HEK293T (cell line): ENCODE data around the gene AGPAT2.

Source experiments
- BHLHE40 ChIP-seq: fragments of 450-650 bp; IDR thresholded peaks from 2 replicates; pipeline ENCODE4 v1.6.1; 2016; ENCODE audit warnings: mild to moderate bottlenecking, moderate library complexity, borderline replicate concordance
- FOXM1 ChIP-seq: fragments of 450-650 bp; IDR thresholded peaks from 2 replicates; pipeline ENCODE4 v1.6.1; 2017; ENCODE audit warnings: mild to moderate bottlenecking, borderline replicate concordance
- HDGF ChIP-seq: fragments of 450-650 bp; IDR thresholded peaks from 2 replicates; pipeline ENCODE4 v1.6.1; 2017; ENCODE audit warnings: antibody characterized with exemption, borderline replicate concordance
- PKNOX1 ChIP-seq: fragments of 450-650 bp; IDR thresholded peaks from 2 replicates; pipeline ENCODE4 v1.6.1; 2016
- SP1 ChIP-seq: fragments of 450-650 bp; IDR thresholded peaks from 2 replicates; pipeline ENCODE4 v1.6.1; 2017
- SUZ12 ChIP-seq: fragments of 450-650 bp; IDR thresholded peaks from 2 replicates; pipeline ENCODE4 v1.6.1; 2016; ENCODE audit warnings: mild to moderate bottlenecking

DNA sequence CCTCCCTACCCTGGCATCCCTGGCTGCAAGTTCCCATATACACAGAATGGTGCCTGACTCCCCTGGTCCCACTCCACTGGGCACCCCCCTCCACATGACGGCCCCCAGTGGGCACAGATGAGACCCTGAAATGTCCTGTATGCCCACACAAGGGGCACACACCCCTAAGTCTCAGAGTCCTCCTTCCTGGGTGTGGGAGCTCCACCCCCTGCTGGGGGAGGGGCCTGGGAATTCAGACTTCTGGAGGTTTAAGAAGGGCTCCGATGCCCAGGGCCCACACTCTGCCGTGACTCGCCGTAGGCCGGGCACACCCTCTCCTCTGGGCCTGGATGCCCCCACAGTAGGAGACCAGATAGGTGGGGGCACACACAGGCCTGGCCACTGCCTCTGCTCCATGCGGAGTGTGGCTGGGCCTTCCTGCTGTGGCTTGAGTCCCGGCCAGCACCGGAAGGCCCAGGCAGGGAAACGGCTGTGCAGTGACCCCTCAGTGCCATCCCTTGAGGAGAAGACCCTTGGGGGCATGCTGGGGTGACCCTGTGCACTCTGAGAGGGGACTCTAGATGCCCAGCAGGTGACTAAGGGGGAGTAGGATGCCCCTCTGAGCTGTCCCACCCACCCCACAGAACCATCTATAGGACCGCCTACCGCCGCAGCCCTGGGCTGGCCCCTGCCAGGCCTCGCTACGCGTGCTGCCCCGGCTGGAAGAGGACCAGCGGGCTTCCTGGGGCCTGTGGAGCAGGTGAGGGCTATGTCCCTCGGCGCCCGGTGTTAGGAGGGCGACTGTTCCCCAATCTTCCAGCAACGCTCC lies 18.1 kb downstream of the AGPAT2 start:
- no peak for TF ChIP-seq SUZ12
- no peak for TF ChIP-seq HDGF
- TF ChIP-seq FOXM1: no peak
- TF ChIP-seq SP1: no peak
- no peak for TF ChIP-seq PKNOX1
- TF ChIP-seq BHLHE40: no peak
